NB4 (cell line): ENCODE data around the gene FMR1.

Experiments
- CTCF ChIP-seq: IDR thresholded peaks from one replicate; pipeline ENCODE4 v1.5.1; 2012; ENCODE audit warnings: low read depth, low read length
- MYC ChIP-seq: IDR thresholded peaks from 2 replicates; pipeline ENCODE4 v1.6.1; 2011; ENCODE audit warnings: low read depth, low read length
- POLR2A ChIP-seq: IDR thresholded peaks from 2 replicates; pipeline ENCODE4 v1.6.1; 2011; ENCODE audit warnings: mild to moderate bottlenecking; ENCODE audit not compliant: insufficient read length; ENCODE audit errors: extremely low read depth
- TF ChIP-seq, protein P1 (sequence below): IDR thresholded peaks from 2 replicates; pipeline ENCODE4 v1.6.1; 2011; ENCODE audit warnings: low read depth, low read length

DNA sequence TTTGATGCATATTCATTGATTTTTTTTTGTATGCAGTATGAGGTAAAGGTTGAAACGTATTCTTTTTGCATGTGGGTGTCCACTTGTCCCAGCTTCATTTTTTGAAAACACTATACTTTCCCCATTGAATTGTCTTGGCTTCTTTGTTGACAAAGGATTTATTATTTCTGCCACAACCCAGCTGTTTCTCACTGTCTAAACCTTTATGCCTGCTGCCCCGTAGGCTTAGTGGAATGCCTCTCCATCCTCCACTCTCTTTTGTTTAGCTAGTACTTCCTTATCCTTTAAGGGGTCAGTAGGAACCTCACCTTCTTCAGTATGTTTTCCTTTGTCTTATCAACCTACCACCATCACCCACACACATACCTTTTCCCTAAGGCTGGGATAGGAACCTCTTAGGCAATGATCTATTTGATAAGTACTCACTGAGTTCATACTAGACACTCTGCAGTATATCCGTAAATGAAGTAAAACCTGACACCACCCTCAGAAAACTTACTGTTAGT is 8.5 kb downstream of the FMR1 start:
- no peak for TF ChIP-seq CTCF
- no peak for TF ChIP-seq POLR2A
- no peak for TF ChIP-seq MYC
- TF ChIP-seq, protein P1, sequence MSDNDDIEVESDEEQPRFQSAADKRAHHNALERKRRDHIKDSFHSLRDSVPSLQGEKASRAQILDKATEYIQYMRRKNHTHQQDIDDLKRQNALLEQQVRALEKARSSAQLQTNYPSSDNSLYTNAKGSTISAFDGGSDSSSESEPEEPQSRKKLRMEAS: no peak
